GM10266 (cell line): ENCODE results near the gene SIRPA.

Experiments
- DNase-seq: peaks from one replicate; pipeline ENCODE4 v3.0.0; 2012; ENCODE audit errors: extremely low spot score
- CTCF ChIP-seq: IDR thresholded peaks from 2 replicates; pipeline ENCODE4 v1.5.1; 2012; ENCODE audit warnings: mild to moderate bottlenecking, low read depth; ENCODE audit not compliant: control insufficient read depth, insufficient read depth; ENCODE audit errors: missing control alignments

Gene SIRPA

GRCh38 chr20:1861347-1861976 is 33.7 kb upstream of the SIRPA start:
- DNase-seq, result no peak
- no peak for TF ChIP-seq CTCF

- no peak for TF ChIP-seq CTCF
- DNase-seq, result no peak
These were observed 33.1 kb upstream of the SIRPA start for GRCh38 chr20:1861996-1862662.

- DNase-seq, result no peak
These were observed 32.5 kb upstream of the SIRPA start for GRCh38 chr20:1862663-1863053.

GRCh38 chr20:1863296-1863695 is 31.9 kb upstream of the SIRPA start:
- TF ChIP-seq CTCF, result no peak
- no peak for DNase-seq

More at GRCh38 chr20:1862663-1863053, 32.5 kb upstream of the SIRPA start:
- TF ChIP-seq CTCF, result no peak

- no peak for TF ChIP-seq CTCF
- DNase-seq, result no peak
These were observed 28.4 kb upstream of the SIRPA start for GRCh38 chr20:1866834-1867233.

- no peak for TF ChIP-seq CTCF
- no peak for DNase-seq
These were observed 27.5 kb upstream of the SIRPA start for GRCh38 chr20:1867495-1868260.

GRCh38 chr20:1868856-1869255 is 26.4 kb upstream of the SIRPA start:
- no peak for TF ChIP-seq CTCF
- no peak for DNase-seq
